Activated CD4-positive, alpha-beta T cell treated with anti-CD3 and anti-CD28 coated beads, Interleukin-2, amount 10 ng/mL, durations not matched to agents 24 days and 14 days (primary cell): ENCODE data around the gene ELP4. TPM values are rescaled to one million over a fixed set of nuclear protein-coding genes. Genes with fewer than 3 reads are reported as not detected.
A peak's percentile ranks its signal among the peaks of the same experiment; 100 is the strongest.

Source experiments
- DNase-seq: peaks from one replicate; pipeline ENCODE4 v3.0.0; 2022
- H3K27ac Mint-ChIP-seq: one replicate; pipeline ENCODE4 v1.8.0; 2022; ENCODE audit warnings: mild to moderate bottlenecking, mixed read lengths
- H3K27me3 Mint-ChIP-seq: one replicate; pipeline ENCODE4 v1.8.0; 2022; ENCODE audit warnings: mixed read lengths
- H3K36me3 Mint-ChIP-seq: one replicate; pipeline ENCODE4 v1.8.0; 2022; ENCODE audit warnings: low read depth, mild to moderate bottlenecking, mixed read lengths
- H3K4me1 Mint-ChIP-seq: one replicate; pipeline ENCODE4 v1.8.0; 2021; ENCODE audit warnings: mixed read lengths
- H3K4me3 Mint-ChIP-seq: one replicate; pipeline ENCODE4 v1.8.0; 2022; ENCODE audit warnings: mild to moderate bottlenecking, moderate library complexity, mixed read lengths
- H3K9me3 Mint-ChIP-seq: one replicate; pipeline ENCODE4 v1.8.0; 2021; ENCODE audit warnings: mixed read lengths
- intact Hi-C: fragments of 100-400 bp; cut with micrococcal nuclease; formaldehyde crosslinking; loops from one replicate; pipeline ENCODE4 v1.15.1; 2023
- total RNA-seq: library from RNA; stranded (reverse); gene quantifications from 2 replicates; pipeline ENCODE4 v1.2.3, GENCODE V29; 2022

ELP4 gene
- total RNA-seq, 1 donor from 2014 or later, result 17.4 TPM

DNA sequence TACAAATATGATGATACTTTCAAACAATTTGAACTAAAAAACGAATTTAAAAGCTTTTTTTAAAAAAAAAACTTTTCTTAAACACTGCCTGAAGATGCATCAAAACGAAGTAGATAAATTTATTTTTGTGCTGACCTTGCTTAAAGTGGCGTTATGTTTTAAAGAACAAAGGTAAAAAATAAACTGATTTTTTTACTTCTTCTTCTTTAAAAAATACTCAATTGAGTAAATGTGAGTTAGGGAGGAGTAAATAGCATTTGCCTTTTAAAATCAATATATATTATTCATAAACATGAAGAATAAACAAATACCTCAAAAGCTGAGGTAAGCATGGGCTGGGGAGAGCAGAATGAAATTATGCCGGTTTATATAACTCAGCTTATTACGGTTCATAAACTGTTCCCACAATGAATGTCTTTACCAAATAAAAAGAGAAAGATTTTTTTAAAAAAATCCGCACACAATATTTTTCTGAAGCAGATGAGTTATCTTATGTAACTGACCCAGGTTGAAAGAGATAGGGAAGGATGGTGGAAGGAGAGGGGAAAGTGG lies 292.5 kb downstream of the ELP4 start:
- intact Hi-C loops, result loop anchor here (5.0 kb wide), 1 partner anchor 635 kb away; the partner anchor contains the start of gene WT1
- peaks cover 15% of the 10 kb centered on the region for H3K4me1 Mint-ChIP-seq
- peaks cover 34% of the 10 kb centered on the region for H3K9me3 Mint-ChIP-seq
- peak; percentile 22 for DNase-seq
- H3K4me3 Mint-ChIP-seq, result no peak overlapping the region
- no peak overlapping the region for H3K27ac Mint-ChIP-seq
- peaks cover 9% of the 10 kb centered on the region for H3K36me3 Mint-ChIP-seq
- H3K27me3 Mint-ChIP-seq, result peaks cover 79% of the 10 kb centered on the region

DNA sequence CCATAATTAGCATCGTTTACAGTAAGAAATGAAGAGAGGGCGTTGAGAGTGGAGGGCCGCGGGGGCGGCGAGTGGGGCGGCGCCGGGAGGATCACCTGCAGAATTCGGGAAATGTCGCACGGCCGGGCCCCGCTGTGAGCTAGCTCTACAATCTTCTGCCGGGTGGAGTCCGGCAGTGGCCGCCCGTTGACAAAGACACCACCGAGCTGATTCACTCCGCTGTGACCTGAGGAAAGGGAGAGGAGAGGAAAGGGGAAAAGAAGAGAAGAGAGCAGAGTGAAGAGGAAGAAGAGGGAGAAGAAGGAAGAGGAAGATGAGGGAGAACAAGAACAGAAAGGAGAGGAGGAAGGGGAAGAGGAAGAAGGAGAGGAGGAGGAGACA lies 293.0 kb downstream of the ELP4 start:
- peak overlapping the region; percentile 12 for H3K4me3 Mint-ChIP-seq
- peak; percentile 53 for DNase-seq
- peaks cover 81% of the 10 kb centered on the region for H3K27me3 Mint-ChIP-seq
- peaks cover 15% of the 10 kb centered on the region for H3K4me1 Mint-ChIP-seq
- H3K36me3 Mint-ChIP-seq, result peaks cover 9% of the 10 kb centered on the region
- H3K27ac Mint-ChIP-seq, result peak overlapping the region; percentile 48
- peaks cover 34% of the 10 kb centered on the region for H3K9me3 Mint-ChIP-seq
- intact Hi-C loops, result loop anchor here (5.0 kb wide), 1 partner anchor 635 kb away; the partner anchor contains the start of gene WT1

- DNase-seq, result peak; percentile 56
- Mint-ChIP-seq H3K27me3 (peaks cover 83% of the 10 kb centered on the region), H3K4me1 (peaks cover 12% of the 10 kb centered on the region), H3K4me3 (no peak overlapping the region), H3K27ac (peak overlapping the region; percentile 30), H3K9me3 (peaks cover 31% of the 10 kb centered on the region), H3K36me3 (peaks cover 6% of the 10 kb centered on the region)
- intact Hi-C loops, result loop anchor here (1.0 to 5.0 kb wide), 2 partner anchors 11 to 634 kb away; partner anchors contain the start of gene WT1
Measured at GRCh38 chr11:31802990-31803812, 293.6 kb downstream of the ELP4 start.

DNA sequence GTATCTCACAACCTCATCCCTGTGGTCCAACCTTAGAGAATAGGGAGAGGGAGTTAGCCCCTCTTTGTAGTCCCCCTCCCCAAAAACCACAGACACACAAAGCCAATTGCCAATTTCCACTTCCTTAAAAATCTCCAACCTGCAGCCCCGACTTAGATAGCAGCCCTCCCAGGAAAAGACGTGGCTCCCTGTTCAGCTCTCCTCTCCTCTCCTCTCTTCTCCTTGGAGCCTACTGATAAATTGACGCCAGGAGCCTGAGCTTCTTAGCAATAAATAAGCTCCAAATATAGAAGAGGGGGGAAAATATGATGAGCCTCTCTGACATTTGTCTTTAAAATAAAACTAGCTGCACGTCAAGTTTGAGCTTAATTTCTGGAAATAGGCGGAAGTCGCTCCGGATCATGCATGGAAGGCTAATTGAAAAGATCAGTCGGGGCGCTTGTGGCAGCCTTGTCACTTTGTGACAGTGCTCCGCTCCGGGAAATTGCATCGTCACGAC lies 294.3 kb downstream of the ELP4 start:
- peaks cover 12% of the 10 kb centered on the region for H3K4me1 Mint-ChIP-seq
- peak overlapping the region; percentile 30 for H3K27ac Mint-ChIP-seq
- peaks cover 6% of the 10 kb centered on the region for H3K36me3 Mint-ChIP-seq
- no peak overlapping the region for H3K4me3 Mint-ChIP-seq
- peaks cover 85% of the 10 kb centered on the region for H3K27me3 Mint-ChIP-seq
- peaks cover 31% of the 10 kb centered on the region for H3K9me3 Mint-ChIP-seq
- intact Hi-C loops, result loop anchor here (1.0 to 5.0 kb wide), 2 partner anchors 10 to 633 kb away; partner anchors contain the start of gene WT1
- DNase-seq, result no peak

DNA sequence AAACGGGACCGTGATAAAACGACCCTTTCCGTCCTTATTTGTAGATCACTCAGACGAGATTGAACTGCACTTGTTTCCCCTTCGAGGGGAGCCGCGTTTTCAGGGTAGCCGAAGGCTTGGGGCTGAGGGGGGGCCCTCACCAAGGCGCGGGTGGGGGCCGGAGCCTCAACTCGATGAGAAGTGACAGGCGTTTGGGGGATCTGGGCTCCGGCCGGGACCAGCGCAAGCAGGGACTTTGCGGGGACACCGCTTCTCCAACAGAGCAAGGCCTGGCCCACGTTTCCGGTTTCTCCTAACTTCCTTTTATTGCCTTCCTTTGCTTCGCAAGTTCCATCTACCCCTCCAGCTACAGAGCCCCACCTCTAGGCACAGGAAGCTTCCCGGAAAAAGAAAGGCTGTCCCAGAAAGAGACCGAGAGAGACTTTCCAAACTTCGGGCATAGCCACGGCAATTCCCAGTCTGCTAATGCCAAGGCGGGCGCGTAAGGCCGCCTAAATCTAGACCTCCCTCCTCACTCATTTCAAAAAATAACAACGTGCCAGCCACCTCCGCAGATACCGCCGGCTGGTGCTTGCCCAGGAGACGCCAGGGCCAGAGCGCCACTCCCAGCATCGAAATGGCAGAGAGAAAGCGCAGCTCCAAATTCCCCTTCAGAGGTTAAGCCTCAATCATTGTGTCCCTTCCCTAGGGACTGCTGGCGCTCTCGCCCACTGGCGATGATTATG lies 294.9 kb downstream of the ELP4 start:
- Mint-ChIP-seq H3K36me3 (peaks cover 6% of the 10 kb centered on the region), H3K27me3 (peaks cover 87% of the 10 kb centered on the region), H3K4me3 (peak overlapping the region; percentile 34), H3K4me1 (peaks cover 13% of the 10 kb centered on the region), H3K9me3 (peaks cover 33% of the 10 kb centered on the region), H3K27ac (peak overlapping the region; percentile 79)
- intact Hi-C loops, result loop anchor here (5.0 kb wide), 1 partner anchor 633 kb away; the partner anchor contains the start of gene WT1
- peak; percentile 65 for DNase-seq

DNA sequence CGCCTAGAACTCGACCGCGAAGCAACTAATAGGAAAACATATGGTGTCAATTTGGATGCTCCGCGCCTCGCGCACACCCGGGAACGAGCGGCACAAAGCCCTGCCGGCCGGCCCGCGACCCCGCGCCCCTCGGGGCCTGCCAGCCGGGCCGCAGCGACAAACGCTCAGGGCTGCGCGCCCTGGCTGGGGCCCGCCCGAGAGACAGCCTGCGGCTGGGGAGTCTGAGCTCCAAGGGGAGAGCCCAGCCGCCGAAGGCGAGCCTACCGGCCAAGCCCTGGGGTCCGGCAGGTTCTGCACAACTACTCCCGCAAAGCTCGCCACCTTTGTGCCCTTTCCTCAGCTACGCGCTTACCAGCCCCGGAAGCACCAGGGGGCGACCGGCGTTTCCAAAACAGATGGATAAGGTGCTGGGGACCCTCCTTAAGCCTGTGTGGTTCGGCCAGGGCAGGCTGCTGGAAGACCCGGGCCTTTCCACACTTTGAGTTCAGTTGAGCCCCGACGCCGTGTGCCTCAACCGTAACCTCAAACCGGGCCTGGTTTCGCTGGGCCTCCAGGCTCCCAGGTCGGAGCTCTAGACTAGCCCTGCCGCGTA lies 295.6 kb downstream of the ELP4 start:
- H3K27ac Mint-ChIP-seq, result peak overlapping the region; percentile 79
- DNase-seq, result peak; percentile 56
- peak overlapping the region; percentile 34 for H3K4me3 Mint-ChIP-seq
- peaks cover 13% of the 10 kb centered on the region for H3K4me1 Mint-ChIP-seq
- peaks cover 3% of the 10 kb centered on the region for H3K36me3 Mint-ChIP-seq
- peaks cover 32% of the 10 kb centered on the region for H3K9me3 Mint-ChIP-seq
- peaks cover 87% of the 10 kb centered on the region for H3K27me3 Mint-ChIP-seq
- intact Hi-C loops, result no loop called here

- peak; percentile 49 for DNase-seq
- Mint-ChIP-seq H3K4me1 (peaks cover 12% of the 10 kb centered on the region), H3K36me3 (peaks cover 3% of the 10 kb centered on the region), H3K9me3 (peaks cover 26% of the 10 kb centered on the region), H3K4me3 (no peak overlapping the region), H3K27ac (no peak overlapping the region), H3K27me3 (peaks cover 84% of the 10 kb centered on the region)
- intact Hi-C loops, result no loop called here
Measured at GRCh38 chr11:31805629-31806185, 296.1 kb downstream of the ELP4 start.

DNA sequence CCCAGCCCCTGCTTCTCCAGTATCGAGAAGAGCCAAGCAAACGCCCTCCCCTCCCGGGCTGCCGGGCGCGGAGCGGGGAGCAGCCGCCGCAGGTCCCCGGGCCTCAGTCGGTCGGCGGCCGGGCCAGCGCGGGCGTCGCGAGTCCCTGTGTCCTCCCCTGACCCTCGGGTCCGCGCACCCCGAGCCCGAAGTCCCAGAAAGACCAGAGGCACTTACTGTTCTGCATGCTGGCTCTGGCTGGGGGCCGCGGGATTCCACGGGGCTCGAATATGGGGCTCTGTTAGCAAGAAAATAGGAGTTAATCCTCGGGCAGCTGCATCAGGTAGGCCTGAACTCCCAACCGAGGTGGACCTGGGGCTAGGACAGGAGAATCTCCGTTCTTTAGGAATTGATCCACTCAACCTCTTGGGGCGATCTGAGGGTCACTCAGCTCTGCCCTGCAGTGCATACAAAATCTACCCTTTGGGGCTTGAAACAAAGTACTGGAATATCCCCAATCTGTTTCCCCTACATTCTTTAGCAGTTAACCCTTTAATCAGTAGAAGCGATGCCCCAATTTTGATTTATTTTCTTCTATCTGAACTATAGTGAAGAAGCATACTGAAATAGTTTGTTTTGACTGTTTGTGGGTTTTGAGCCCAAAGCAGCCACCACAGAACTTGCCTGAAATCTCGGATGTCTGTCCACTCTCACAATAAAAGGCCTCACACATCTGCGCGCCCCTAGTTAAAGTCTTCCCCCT lies 296.8 kb downstream of the ELP4 start:
- no peak for DNase-seq
- H3K4me1 Mint-ChIP-seq, result peaks cover 17% of the 10 kb centered on the region
- H3K27me3 Mint-ChIP-seq, result peaks cover 83% of the 10 kb centered on the region
- H3K27ac Mint-ChIP-seq, result no peak overlapping the region
- no peak overlapping the region for H3K4me3 Mint-ChIP-seq
- peaks cover 25% of the 10 kb centered on the region for H3K9me3 Mint-ChIP-seq
- intact Hi-C loops, result no loop called here
- peaks cover 3% of the 10 kb centered on the region for H3K36me3 Mint-ChIP-seq

DNA sequence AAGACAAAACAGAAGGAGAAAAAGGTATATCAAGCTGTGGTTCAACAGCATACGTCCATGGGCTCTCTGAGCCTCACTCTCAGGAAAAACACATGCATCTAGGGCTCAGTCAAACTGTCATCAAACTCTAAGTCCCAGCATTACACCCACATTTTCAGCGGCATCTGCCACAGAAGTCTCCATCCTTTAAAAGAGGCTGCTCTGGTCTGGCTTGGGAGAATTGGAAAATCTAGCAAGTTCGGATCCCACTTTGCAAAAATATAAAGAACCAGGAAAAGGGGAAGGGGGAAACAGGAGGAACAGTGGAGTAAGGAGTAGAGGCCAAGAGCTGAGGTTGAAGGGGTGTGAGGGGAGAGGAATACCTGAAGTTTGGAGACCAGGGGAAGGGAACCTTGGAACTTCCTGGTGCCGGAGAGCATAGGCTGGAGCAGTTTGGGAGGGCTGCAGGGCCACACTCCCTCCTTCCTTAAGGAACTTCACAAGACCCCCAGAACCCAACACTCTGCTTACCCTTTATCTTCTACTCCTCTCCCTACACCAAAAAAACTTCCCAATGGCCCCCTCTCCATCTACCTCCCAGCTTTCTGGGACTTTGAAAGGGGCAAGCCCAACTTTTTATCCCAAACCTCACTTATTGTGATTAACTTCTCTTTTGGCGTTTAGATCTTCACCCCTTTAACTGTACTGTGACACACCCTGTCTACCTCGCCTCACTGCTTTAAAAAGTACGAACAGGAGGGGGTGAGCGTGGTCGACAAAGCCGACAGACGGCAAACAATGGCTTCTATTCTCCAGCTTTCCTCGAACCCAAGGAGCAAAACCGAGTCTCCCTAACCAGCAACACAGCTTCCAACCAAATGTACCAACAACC lies 297.6 kb downstream of the ELP4 start:
- H3K27ac Mint-ChIP-seq, result no peak overlapping the region
- H3K27me3 Mint-ChIP-seq, result peaks cover 82% of the 10 kb centered on the region
- H3K4me3 Mint-ChIP-seq, result no peak overlapping the region
- H3K36me3 Mint-ChIP-seq, result peaks cover 5% of the 10 kb centered on the region
- peaks cover 25% of the 10 kb centered on the region for H3K9me3 Mint-ChIP-seq
- H3K4me1 Mint-ChIP-seq, result peaks cover 20% of the 10 kb centered on the region
- intact Hi-C loops, result no loop called here
- DNase-seq, result no peak

DNA sequence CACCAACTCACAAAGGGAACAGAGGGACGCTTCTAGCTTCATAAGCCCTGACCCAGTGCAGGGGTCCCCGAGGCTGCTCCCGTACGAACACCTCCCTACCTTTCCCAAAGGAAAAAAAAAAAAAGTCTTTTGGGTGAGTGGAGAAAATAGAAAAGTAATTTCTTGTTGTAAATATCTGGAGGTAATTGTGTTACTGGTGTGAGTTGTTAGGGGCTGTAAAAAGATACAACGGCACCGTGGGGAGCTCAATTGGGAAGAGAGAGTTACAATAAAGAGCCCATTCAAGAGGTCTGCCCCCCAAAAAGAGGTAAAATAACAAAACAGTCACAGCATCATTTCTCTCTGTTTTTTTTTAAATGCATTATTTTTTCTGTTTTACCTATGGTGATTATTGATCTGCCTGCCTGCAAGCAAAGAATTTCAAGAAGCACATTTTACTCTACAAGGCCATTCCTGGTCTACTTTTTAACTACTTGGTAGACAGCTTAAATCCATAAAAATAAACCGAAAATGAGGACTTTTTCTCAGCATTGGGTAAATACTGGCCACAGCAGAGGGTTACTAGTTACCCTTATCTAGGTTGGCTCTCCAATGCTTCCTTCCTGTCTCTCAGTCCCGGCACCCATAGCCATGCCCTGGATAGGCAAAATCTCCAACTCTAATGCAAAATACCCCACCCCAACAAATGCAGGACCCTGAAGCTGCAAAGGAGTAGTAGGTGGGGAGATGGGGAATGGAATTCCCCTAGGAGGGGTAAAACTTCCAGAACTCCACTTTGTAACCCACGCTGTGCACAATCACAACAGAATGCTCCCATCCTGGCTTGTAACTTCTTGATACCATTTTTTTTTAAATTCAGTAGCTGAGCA lies 298.5 kb downstream of the ELP4 start:
- peaks cover 79% of the 10 kb centered on the region for H3K27me3 Mint-ChIP-seq
- no peak overlapping the region for H3K4me3 Mint-ChIP-seq
- H3K9me3 Mint-ChIP-seq, result peaks cover 23% of the 10 kb centered on the region
- peak; percentile 40 for DNase-seq
- intact Hi-C loops, result loop anchor here (2.0 kb wide), 1 partner anchor 19 kb away; no protein-coding TSS in a partner anchor
- no peak overlapping the region for H3K27ac Mint-ChIP-seq
- H3K4me1 Mint-ChIP-seq, result peaks cover 20% of the 10 kb centered on the region
- peaks cover 5% of the 10 kb centered on the region for H3K36me3 Mint-ChIP-seq
